ENCODE results near the gene C1orf226.
"Not testable (repeated sequence)": the region's sequence is repeated elsewhere in the genome, so short reads cannot be mapped to it uniquely, and the experiment has no call there.

The C1orf226 gene, protein sequence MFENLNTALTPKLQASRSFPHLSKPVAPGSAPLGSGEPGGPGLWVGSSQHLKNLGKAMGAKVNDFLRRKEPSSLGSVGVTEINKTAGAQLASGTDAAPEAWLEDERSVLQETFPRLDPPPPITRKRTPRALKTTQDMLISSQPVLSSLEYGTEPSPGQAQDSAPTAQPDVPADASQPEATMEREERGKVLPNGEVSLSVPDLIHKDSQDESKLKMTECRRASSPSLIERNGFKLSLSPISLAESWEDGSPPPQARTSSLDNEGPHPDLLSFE

DNA sequence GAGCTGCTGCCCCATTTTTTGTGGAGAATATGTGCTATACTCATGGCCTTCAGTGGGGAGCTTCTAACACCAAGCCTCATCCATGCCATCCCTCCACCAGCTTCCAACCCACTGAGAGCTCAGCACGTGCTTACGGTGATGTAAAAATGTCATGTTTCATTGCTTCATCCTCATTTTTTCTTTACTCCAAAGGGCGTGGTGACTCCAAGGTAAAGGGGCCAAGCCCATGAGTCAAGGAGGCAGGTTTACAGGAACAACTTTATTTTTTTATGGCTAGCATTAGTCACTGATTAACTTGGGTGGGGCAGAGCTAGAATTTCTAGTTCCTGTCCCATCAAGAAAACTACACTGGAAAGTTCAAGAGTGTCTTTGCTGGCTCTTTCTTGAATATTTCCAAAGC is at the start of gene C1orf226:
Gene C1orf226 (plus strand): TSS at position 346 of the 400 bp plus-strand sequence. CDS start 174 bp downstream, outside the sequence.
- DNase-seq: no peak

DNA sequence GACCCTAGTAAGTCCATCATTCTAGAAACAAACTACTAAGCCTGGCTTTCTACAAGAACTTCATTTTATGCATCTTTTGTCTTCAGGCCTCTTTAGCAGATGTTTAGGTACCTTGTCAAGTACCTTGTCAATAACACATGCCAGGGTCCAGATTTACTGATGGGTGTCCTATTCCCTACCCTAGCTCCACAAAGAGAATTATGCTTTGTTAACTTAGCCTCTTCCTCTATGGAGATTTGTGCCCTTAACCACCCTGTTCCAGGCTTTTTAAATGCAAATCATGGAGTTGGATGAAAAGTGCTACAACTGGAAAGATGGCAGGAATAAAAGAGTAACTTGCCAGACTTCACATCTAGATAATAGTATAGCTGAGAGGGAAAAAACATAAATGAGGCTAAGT is 47.5 kb upstream of the C1orf226 start:
- DNase-seq: no peak

DNA sequence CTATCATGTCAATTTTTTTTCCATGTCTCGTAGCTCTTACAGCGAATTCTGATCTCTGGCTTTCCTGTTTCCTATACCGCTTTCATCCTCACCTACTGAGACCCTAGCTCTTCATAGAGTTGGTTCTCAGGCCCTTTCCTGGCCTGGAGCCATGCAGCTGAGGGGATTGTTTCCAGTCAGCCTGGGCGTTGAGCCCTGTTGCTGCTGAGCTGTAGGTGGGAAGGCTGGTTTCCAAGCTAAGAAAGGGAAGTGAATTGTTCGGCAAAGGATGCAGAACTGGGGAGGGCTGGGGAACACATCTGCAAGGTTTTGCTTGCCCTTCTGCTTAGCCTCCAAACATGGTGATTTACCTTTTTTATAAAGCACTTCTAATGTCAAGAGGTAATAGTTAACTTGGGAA is 46.4 kb upstream of the C1orf226 start:
- no peak for DNase-seq

DNA sequence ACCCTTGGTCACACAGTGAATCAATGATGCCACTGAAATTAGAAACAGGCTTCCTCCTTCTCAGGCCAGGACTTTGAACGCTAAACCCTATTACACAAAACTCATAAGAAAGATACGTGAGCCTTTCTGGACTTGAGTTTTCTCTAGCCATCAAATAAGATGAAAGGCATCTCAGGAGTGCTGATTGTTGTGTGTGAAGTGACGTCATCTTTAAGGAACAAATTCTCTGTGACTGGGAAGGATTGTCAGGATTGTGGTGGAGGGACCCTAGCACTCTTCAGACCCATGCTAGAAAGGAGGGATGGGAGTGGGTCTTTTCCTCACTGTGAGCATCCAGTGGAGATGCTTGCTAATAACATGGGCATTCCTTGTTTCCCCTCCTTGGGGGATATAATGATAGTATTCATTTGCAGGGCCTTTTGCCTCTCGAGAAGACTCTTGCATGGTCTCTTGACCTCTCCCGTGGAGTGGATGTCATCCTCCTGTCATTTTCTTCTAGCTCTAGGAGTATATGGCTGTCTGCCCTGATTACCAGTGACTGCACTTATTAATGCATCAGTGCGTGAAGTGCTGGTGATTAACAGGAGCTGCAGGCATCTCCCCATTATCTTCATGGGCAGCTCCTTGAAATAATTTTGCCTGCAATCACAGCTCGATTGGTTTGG is 44.8 kb upstream of the C1orf226 start:
- DNase-seq: no peak

DNA sequence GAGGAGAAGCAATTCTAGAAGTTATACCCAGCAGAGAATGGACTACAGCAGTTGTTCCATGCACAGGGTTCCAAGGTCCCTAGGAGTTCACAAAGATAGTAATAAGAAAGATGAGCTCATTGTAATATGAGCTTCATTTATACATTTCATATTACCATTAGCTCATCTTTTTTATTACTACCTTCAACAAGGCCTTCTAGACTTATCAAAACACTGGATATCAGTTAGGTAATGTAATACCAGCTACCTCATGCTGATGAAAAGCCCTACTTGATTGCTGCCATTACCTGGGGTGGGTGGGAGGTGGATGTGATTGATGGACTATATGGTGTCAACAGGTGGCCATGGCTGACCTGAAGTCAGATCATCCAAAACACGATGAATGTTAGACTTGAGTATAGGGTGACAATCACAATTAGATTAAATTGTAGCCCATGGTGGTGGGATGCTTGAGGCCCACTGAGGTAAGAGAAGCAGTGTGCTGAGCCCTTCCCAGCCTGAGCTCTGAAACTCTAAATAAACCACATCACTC is 39.0 kb upstream of the C1orf226 start:
- no peak for DNase-seq

DNA sequence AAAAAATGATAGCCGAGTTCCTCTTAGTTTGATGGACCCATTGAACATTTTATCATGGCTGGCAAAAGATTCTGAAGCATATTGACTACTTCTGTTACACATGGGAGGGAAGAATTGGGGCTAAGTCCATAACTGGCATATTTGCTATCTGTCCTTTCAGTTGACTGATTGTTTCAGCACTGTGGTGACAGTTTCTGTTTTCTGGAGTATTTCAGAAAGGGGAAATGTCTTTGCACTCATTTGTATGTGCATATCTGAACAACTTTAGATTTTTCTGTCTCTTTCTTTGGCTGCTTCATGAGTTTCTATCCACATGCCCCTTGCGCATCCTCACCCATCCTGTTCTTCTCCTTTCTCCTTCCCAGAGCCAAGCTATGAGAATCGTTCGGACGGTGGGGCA is 38.1 kb upstream of the C1orf226 start:
- no peak for DNase-seq

DNA sequence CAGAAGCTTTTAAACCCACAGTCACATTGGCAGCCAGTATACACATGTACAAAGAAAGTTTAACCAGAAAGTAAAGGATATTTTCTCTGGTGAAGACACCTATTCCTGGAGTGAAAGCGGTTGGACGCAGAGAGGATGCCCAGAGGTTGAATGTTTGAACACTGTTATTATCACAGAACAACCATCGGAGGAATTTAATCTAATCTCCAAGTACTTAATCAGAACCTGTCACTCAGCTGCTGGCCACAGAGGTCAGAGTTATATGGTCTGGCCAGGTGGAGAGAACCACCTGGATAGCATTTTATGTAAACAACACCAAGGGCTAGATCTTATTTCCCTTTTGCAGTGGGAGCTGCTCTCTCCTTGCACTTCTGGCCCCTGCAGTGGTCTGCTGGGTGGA is 34.2 kb upstream of the C1orf226 start:
- no peak for DNase-seq

DNA sequence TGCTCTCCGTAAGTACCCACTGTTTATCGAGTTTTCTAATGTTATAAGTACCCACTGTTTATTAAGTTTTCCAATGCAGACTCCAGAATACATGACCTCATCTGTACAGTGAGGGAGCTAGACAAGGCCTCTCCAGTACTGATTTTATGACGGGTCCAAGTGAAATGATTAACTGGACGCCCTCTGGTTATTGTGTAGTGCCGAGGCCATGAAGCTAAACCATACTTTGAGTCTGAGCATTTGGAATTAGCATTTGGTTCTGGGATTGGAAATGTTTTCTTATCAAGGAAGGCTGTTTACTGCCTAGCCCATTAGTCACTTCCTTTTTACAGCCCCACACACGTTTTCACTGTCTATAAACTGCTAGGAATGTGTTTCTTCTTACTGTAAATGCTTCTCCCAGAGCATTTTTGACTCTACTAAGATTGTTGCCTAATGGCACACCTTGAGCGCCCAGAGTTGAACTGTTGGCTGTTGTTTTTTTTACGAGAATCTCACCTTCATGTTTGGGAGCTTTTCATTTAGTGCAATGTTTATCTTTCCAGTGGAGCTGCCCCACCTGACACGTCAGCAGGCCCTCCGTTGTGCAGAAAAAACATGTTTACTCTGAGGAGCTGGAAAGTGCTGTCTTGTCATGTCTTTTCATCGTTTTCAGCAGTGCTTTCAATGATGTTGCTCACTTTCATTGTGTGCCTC is 31.7 kb upstream of the C1orf226 start:
- DNase-seq: no peak

DNA sequence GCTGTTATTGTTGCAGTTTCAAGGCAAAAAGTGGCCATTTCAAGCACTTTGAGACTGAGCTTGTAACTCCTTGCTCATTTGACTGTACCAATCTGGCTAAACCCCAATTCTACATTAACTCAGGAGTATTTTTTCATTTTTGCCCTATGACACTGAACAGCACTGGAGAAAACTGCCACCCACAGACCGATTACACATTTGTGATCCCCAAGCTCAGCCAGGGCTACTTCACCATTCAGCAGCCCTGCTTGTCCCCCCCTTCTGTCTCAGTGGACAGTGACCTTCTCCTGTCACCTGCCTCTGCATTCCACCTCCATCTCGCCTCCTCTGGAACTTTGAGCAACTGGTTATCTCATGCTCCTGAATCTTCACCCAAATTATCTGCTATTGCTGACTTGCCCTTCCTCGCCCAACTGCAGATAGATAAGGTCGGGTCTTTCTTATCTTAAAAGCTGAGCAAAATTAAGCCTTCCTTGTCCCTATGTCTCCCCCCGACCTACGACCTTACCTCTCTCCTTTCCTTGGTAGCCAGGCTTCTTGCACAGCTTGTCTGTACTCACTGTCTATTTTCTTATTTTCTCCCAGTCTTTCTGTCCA is 30.2 kb upstream of the C1orf226 start:
- no peak for DNase-seq

DNA sequence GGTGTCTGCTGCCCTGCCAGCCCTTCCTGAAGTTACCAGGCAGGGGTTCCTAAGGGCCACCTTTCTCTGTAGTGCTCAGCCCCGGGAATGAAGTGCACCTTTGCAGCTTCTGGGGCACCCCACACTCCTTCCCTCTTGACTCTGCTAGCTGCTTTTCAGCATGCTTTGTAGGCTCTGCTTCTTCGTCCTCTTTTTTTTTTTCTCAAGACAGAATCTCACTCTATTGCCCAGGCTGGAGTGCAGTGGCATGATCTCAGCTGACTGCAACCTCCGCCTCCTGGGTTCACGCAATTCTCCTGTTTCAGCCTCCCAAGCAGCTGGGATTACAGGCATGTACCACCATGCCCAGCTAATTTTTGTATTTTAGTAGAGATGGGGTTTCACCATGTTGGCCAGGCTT is 29.7 kb upstream of the C1orf226 start:
- DNase-seq: not testable (repeated sequence)

DNA sequence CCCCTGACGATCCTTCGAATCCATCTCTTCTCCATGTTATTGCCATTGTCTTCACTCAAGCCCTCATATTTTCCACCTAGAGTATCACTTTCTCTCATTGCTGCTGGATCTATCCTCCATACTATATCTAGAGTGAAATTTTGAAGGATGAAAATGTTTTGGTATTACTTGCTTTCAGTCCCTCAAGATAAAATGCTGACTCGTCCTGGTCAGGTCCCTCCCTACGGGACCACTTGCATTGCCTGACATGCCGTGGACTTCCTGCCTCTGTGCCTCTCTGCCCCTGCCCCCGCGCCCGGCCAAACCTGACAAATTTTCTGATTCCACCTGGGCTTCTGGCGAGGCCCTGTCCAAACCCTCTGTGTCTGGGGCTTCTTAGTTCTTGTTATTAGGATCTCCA is 28.4 kb upstream of the C1orf226 start:
- no peak for DNase-seq

DNA sequence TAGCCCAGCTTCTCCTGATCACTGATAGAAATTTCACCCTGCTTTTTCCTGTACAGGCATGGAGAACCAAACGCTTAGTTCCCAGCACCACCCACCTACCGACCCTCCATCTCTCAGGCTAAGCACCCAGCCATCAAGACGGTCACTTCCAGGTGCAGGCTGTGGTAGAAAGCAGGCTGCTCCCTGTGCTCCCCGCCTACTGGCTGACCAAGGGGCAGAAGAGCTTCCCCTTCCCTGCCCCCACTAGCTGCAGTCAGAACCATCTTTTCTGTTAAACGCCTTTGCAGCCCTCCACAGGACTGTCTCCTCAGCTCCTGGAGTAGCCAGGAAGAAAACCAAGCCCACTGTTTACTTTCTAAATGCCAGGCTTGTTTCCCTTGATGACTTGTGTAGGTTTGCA is 27.8 kb upstream of the C1orf226 start:
- no peak for DNase-seq

DNA sequence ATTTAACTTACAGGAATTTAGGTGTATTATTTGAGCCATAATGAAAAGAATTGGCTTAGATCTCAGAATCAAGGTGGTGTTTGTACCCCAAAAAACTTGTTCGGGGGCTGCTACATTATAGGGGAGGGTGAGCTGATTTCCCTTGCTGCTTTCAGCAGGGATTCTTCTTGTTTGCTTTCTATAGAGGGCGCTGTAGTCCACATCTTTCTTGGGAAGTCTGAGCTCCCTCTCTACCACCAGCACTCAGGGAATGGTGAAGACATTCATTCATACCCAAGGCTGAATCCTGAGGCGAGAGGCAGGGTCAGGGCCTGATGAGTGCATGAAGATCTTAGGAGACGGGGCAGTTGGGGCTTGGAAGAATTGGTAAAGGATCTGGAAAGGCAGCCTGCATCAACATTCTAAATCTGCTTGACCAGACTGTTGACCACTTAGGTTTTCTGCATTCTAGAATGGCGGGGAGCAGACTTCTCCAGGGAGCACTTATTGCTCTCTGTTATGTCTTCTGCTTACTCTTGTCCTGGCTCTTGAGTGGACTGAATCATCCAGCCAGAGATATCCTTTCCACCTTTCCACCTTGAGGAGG is 23.8 kb upstream of the C1orf226 start:
- peak; percentile 4 for DNase-seq

DNA sequence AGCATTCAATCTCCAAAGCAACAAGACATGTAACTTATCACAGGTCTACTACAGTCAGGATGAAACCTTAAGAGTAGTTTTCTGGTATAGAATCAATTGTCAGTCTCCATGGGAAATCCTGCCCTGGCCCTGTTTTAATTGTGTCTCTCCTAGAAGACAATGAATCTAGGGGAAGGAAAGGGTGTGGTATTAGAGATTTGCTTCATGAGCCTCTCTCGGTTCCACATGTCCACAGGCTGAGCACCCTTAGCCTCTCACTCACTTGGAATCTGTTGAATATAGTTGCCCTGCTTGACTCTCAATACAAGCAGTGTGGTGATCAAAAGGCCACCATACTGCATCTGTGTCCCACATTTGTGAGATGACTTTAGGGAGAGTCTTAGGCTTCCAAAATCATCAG is 22.6 kb upstream of the C1orf226 start:
- DNase-seq: no peak

DNA sequence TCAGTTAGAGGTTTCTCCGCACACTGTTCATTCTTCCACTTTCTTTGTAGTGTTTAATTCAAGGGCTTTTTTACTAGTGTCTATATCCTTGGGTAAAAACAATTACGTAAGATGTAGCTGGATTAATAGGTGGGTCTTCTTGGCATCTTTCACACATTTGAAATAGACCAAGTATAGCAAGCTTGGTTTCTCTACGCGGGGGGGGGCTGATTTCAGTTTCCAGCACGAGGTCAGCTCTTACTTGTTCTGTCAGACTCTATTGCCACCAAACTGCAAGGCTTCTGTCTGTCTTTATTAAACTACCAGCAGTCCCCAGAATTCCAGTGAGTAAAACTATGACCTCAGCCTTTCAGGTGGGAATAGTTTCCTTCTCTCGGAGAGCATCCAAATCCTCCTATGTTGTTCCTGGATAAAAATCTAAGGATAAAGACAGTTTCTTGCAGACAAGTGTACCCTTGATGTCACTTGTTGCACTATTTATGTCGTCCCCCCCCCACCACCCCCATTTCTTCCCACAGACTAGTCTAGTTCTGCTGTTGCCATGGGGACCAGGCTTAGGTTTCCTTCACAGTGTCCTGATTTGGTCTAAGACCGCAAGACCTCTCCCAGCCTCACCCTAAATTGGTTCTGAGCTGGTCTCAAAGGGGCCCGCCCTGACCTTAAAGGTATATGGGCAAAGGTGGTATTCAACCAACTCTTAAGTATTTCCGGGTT is 21.8 kb upstream of the C1orf226 start:
- DNase-seq: no peak

DNA sequence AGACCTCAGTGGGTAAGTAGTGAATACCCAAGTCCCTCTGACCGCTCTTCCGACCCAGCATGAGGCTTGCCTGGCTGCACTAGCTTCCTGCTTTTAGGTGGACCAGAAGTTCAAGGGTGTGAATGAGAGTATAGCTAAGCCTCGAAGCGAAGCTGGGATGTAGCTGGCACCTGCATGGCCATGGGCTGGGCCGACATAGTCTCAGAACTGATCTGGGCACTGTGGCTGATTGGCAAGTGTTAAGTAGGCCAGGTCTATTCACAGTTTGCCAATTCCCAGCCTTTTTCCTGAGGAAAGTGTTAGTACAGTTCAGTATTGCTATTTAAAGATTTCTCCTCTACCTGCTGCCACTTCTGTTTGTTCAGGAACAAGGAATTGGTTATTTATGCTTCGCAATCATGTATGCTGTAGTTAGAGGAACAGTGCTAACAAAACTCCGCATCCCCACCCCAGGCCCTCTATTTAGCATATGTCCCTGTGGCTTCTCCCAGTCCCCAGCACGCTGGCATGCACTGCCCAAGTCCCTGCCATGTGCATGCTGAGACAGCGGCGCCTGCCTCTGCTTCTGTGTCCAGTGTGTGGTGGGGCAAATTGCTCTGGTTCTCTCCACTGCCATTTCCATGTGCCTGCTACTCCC is 21.2 kb upstream of the C1orf226 start:
- DNase-seq: no peak

DNA sequence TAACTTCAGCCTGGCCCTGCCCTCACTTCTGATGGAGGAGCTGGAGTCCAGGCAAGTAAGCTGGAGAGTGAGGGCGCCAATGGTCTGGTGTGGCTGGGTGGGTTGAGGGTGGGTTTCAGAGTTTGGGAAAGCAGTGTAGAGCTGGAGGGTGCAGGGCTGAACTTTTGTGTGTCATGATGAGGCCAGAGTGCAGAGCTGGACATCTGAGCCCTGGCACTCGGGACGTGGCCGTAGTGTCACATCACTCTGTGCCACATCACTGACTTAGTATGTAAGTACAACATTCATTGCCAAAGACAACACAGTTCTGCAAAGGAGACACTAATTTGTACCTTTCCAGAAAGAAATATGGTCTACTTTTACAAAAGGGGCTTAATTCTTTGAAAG is 20.7 kb upstream of the C1orf226 start:
- DNase-seq: no peak

DNA sequence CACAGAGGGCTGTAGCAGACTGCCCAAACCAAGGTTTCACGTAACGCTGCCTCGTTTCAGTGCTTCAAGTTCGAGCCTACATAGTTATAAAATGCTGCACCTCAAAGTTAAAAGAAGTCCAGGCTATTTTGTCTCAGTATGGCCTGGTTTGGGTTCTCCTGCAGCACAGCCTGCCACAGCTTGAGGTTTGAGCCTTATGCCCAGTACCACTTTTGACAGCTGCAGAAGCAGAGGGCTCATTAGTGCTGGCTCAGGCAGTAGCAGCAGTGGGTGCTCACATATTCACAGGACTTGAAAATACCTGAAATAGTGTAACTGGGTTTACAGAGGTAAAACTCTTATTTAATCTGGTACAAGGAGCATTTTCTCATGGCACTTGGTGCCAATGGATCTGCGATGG is 20.2 kb upstream of the C1orf226 start:
- DNase-seq: no peak

DNA sequence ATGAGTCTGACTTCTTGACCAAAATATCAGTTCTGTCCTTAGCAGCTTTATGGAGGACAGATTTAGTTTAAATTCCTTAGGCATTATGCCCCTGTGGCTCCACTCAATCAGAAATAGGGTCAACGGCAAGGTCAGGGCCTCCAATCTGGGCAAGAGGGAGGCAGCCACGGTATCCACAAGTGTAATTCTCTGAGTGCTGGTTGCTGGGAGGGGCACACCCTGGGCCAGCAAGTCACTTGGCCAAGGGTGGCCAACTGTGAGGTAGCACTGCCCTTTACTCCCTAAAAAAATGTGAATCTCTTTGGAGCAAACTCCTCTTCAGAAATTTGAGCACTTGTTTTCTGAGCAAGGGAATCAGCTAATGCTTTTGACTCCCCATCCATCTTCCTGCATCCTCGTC is 17.7 kb upstream of the C1orf226 start:
- no peak for DNase-seq

DNA sequence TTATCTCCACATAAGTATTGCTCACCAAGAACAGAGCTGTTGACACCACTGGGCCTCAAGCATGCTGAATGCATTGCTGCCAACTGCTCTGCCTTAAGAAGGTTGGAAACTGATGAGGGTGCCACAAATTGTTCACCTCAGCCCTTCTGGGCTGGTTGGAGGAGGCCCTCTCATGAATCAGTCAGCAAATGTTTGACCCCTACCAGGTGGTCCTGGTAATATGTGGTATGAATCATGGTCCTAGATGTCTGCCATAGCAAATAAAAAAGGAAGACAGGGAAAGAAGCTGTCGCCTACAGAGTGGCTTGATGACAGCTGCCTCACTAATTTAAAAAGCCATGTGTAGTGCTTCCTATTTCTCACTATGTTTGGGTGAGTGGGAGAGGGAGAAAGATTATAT is 17.0 kb upstream of the C1orf226 start:
- no peak for DNase-seq

DNA sequence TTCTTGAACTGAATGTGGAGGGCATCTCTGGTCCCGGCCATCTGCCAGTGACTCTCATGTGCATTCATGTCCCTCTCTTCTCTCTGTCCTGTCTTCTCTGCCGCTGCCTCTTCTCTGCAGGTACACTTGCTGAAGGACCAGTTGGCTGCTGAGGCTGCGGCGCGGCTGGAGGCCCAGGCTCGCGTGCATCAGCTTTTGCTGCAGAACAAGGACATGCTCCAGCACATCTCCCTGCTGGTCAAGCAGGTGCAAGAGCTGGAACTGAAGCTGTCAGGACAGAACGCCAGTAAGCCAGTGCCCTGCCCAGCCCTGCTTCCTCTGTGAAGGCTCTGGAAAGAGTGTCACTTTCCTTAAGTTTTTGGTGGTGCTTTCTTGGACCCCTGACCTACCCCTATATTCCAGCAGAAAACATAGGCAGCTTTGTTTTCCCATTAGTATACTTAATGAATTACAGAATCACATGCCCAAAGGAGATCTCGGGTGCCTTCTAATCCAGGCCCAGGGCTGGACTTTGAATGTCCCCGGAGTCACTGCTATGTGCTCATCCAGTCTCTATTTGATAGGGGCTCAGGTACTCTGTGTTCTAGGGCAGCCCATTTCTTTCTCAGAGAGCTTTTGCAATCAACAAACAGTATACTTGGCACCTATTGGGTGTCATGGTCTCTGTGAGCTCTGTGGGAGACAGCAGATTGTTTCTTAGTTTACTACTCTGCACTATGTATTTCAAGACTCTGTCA is 16.1 kb upstream of the C1orf226 start:
- DNase-seq: no peak

Data from NCI-H2171 treated with DMSO at 0.1 percent for 48 hours (cell line).